Measurements from ENCODE around the gene METTL6.
A peak's percentile ranks its signal among the peaks of the same experiment; 100 is the strongest.
"Not testable (repeated sequence)": the region's sequence is repeated elsewhere in the genome, so short reads cannot be mapped to it uniquely, and the experiment has no call there.

The METTL6 gene

GRCh38 chr3:15404767-15405166 is 22.6 kb downstream of the METTL6 start:
- DNase-seq (ENCODE audit: low read depth): no peak

GRCh38 chr3:15403965-15404364 is 23.4 kb downstream of the METTL6 start:
- DNase-seq (ENCODE audit: low read depth): no peak

GRCh38 chr3:15403495-15403894 is 23.8 kb downstream of the METTL6 start:
- no peak for DNase-seq (ENCODE audit: low read depth)

GRCh38 chr3:15401936-15402335 is 25.4 kb downstream of the METTL6 start:
- DNase-seq (ENCODE audit: low read depth): no peak

- no peak for DNase-seq (ENCODE audit: low read depth)
Observed at GRCh38 chr3:15399970-15400369, 27.4 kb downstream of the METTL6 start.

GRCh38 chr3:15398731-15399133 is 28.6 kb downstream of the METTL6 start:
- not testable (repeated sequence) for DNase-seq (ENCODE audit: low read depth)

GRCh38 chr3:15393252-15393651 is 34.1 kb downstream of the METTL6 start:
- not testable (repeated sequence) for DNase-seq (ENCODE audit: low read depth)

GRCh38 chr3:15391007-15391406 is 36.3 kb downstream of the METTL6 start:
- DNase-seq (ENCODE audit: low read depth): no peak

- DNase-seq (ENCODE audit: low read depth): no peak
Observed at GRCh38 chr3:15390460-15390859, 36.9 kb downstream of the METTL6 start.

GRCh38 chr3:15388335-15388734 is 39.0 kb downstream of the METTL6 start:
- DNase-seq (ENCODE audit: low read depth): not testable (repeated sequence)

- DNase-seq (ENCODE audit: low read depth): no peak
Observed at GRCh38 chr3:15387735-15388134, 39.6 kb downstream of the METTL6 start.

- no peak for DNase-seq (ENCODE audit: low read depth)
Observed at GRCh38 chr3:15387171-15387581, 40.2 kb downstream of the METTL6 start.

GRCh38 chr3:15386654-15386955 is 40.7 kb downstream of the METTL6 start:
- not testable (repeated sequence) for DNase-seq (ENCODE audit: low read depth)

- DNase-seq (ENCODE audit: low read depth): no peak
Observed at GRCh38 chr3:15385901-15386653, 41.3 kb downstream of the METTL6 start.

GRCh38 chr3:15385238-15385695 is 42.1 kb downstream of the METTL6 start:
- DNase-seq (ENCODE audit: low read depth): not testable (repeated sequence)

GRCh38 chr3:15384510-15385237 is 42.7 kb downstream of the METTL6 start:
- DNase-seq (ENCODE audit: low read depth): no peak

GRCh38 chr3:15382405-15382923 is 44.9 kb downstream of the METTL6 start:
- no peak for DNase-seq (ENCODE audit: low read depth)

- DNase-seq (ENCODE audit: low read depth): no peak
Observed at GRCh38 chr3:15380980-15381890, 46.1 kb downstream of the METTL6 start.

GRCh38 chr3:15377961-15378791 is 49.2 kb downstream of the METTL6 start:
- DNase-seq (ENCODE audit: low read depth): peak; percentile 91

GRCh38 chr3:15375461-15376000 is 51.8 kb downstream of the METTL6 start:
- DNase-seq (ENCODE audit: low read depth): no peak

GRCh38 chr3:15372918-15373317 is 54.4 kb downstream of the METTL6 start:
- no peak for DNase-seq (ENCODE audit: low read depth)
